GM21717 (cell line): ENCODE measurements around the gene ZBTB42.

Experiments
- ATAC-seq: cut with Tn5 transposase; IDR thresholded peaks from one replicate; pipeline ENCODE4 v1.9.1; 2021; ENCODE audit warnings: mild to moderate bottlenecking, moderate library complexity; ENCODE audit not compliant: unreplicated experiment

Gene ZBTB42

DNA sequence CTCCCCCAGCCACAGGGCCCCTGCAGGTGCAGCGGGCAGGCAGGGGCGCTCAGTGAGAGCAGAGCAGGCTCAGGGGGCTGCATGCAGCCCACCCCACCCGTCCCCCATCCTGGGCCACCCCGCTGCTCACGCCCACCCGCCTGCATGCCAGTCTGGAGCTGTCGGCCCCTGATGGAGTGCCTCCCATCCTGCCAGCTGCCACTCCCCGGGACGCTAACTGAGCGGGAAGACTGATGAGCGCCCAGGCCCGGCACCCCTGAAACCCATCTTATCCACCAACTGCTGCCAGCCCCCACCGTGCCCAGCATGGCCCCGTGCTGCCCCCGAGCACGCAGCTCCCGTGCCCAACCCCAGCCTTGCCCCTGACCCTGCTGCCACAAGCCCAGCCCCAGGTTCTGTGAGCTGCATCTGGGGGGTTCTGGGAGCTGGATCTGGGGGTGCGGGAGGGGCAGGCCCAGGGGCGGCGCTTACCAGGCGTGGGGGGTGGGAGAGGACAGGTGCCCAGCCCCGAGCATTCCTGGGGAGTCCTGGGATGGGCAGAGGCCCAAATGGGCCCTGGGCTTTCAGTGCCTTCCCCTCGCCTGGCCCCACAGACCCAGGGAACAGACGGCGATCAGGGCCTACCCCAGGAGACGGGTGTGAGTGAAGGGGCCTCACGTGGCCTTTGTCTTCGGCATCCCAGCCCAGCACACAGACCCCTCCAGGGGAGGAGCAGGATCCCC is 18.7 kb upstream of the ZBTB42 start:
- no peak for ATAC-seq

DNA sequence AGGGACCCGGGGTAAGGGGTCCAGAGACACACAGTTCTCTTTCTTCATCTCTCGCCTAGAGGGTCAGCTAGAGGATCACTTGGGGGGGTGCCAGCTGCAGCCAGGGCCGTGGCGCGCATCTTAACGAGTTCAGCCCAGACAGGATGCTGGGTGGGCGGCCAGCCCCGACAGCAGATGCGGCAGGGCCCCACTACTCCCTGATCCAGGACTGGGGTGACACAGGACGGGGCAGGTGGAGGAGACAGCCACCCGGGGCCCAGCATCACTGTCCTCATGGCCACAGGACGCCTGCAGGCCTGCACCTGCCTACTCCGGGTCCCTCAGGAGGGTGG is 18.1 kb upstream of the ZBTB42 start:
- no peak for ATAC-seq

DNA sequence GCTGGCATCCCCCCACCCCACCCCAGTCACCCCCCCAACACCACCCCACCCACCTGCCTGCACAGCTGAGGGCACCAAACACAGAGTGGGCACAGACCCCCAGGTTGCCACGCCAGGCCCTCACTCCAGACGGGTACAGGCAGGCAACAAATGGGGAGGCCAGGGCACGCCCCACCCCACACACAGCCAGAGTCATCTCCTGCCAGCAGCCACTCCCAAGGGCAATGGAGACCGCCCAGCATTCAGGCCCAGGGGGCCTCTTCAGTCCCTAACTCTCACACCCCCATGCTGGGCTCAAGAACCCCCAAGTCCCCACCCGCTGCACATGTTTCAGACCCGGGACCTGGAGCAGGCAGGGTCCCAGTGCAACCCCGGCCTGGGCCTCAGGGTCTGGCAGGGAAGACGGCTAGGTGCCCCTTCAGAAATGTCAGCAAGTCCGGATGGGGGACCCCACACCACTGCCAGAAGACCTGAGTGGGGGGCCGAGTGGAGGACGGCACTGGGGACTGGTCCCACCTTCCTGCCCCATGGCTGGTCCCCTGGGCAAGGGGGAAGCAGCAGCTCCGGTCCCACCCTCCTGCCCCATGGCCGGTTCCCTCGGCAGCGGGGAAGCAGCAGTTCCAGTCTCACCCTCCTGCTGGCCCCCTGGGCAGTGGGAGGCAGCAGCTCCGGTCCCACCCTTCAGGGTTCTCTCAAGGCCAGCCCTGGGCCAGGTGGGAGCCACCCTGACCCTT is 17.2 kb upstream of the ZBTB42 start:
- no peak for ATAC-seq

DNA sequence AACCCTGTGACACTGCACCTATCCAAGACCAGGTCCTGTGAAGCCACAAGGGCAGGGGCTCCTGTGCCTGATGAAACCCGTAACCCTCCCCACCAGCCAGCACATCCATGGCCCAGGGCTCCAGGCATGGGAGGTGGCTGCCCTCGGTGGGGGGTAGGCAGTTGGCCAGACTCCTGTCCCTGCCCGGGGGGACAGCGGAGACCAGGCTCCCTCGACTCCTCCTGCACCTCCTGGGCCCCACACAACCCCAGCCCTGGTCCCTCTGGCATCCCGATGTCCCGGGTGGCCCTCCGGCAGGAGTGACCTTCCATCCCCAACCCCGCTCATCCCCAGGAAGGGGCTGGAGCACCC is 16.7 kb upstream of the ZBTB42 start:
- no peak for ATAC-seq

- ATAC-seq, result no peak
Measured at GRCh38 chr14:104784846-104785707, 15.8 kb upstream of the ZBTB42 start.

- no peak for ATAC-seq
Measured at GRCh38 chr14:104785708-104786080, 15.2 kb upstream of the ZBTB42 start.

DNA sequence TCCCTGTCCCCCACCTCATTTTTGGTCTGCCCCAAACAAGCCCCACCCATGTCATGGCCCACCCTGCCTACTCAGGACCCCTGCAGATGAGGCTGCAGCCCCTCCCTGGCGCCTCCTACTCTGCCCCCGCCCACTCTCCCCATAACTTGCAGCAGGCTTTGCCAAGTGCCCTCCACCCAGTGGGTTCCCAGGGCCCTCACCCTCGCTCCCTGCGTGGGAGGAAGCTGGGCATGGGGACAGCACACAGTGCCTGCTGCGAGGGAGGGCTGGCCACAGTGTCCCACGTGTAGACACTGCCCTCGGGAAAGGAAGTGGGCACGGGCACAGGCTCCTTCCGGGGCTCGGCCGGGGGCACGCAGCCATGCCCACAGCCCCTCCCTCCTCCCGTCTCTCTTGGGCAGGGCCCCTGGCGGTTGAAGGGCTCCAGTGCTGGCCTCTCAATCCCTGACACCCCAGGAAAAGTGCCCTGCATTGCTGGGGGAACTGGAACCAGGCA is 14.8 kb upstream of the ZBTB42 start:
- ATAC-seq, result no peak

DNA sequence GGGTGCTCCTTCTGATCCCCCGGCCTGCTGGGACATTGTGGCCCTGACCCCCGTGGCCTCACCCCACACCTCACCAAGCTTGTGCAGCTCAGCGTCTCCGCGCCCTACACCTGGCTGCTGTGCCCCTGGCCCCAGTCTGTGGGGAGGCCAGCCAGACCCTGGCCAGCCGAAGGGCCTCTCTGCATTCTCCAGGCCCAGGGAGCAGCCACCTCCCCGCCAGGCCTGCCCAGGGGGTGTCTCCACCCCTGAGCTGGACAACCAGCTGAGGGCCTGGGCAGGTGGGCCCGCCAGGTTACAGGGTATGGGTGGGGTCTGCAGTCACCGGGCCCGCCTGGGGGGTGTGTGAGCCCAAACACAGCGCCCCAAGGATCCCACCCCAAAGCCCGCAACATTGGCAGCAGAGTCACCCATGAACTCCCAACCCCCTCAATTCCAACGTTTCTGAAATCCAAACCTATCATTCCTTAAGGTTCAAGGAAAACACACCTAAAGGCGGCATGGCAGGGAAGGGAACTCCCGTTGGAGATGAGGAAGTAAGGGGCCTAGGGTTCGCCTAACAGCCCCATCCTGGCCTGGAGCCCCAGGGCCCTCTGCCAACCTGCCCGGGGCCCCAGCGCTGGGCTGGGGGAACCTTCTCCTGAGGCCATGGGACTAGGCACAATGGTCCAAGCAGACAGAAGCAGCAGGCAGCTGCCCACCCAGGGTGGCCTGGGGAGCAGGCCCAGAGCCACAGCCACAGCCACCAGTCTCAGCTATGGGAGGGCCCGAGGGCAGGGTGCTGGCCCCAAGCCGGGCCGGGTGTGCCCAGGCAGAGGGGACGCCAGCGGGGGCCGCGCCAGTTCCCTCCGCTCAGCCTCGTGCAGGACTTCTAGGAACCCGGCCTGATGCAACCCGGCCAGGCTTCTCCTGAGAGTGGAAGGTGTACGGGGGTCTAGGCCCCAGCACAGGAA is 13.9 kb upstream of the ZBTB42 start:
- no peak for ATAC-seq

- no peak for ATAC-seq
Measured at GRCh38 chr14:104787736-104788135, 13.2 kb upstream of the ZBTB42 start.

DNA sequence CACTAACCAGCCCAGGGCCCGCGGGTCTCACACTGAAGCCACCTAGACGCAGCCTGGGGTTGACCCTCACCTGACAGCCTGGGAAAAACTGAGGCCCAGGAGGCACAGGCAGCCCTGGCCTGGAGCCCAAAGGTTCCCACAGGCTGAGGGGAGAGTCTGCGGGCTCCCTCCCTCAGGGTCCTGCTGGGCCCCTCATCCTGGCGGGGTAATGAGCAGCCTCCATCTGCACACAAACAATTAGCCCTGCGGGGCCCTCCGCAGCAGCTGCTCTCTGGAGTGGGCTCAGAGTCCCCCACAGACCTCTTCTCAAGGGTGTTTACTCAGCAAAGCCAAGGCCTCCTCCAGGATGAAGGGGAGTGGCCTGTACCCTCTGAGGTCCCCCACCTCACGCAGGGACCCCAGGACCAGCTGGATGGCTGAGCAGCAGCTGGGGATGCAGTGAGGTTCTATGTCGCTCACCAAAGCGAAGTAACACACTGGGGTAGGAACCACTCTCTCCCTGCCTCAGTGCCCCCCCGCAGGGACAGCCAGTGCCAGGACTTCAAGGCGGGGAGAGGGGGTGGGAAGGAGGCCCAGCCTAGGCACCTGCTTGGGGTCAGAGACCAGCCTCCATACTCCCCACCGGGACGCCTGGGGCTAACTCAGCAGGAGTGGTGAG is 12.6 kb upstream of the ZBTB42 start:
- ATAC-seq, result no peak

DNA sequence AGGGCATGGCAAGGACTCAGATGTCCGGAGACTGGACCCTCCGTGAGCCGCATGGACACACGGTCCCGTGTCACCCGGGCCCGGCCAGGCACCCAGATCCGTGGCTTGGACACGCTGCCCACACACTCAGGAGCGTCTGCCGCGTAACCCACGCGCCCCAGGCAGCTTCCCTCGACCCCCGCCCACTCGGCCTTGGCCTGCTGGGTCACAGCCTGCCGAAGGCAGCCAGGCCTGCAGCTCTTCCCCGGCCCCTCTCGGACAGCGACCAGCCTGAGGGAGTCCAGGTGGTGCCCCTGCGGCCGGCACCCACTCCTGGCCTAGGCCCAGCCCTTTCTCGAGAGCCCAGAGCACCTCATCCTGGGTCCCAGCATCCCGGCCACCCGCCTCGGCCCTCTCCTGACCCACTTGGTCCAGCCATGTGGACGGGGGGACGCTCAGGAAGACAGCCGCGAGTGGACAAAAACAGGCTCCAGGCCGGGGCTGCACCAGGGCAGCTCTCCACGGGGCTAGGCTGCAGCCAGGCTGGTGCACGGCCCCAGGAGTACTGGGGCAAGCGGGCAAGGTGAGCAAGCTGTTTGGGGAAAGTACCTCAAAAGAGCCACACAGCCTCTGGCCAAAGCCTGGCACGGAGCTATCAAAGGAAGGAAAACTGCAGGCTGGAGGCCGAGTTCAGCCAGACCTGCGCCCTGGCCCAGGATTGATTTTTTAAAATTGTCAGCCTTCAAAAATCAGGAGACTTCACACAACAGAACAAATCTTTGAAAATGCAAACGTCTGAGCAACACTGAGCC is 11.8 kb upstream of the ZBTB42 start:
- no peak for ATAC-seq

DNA sequence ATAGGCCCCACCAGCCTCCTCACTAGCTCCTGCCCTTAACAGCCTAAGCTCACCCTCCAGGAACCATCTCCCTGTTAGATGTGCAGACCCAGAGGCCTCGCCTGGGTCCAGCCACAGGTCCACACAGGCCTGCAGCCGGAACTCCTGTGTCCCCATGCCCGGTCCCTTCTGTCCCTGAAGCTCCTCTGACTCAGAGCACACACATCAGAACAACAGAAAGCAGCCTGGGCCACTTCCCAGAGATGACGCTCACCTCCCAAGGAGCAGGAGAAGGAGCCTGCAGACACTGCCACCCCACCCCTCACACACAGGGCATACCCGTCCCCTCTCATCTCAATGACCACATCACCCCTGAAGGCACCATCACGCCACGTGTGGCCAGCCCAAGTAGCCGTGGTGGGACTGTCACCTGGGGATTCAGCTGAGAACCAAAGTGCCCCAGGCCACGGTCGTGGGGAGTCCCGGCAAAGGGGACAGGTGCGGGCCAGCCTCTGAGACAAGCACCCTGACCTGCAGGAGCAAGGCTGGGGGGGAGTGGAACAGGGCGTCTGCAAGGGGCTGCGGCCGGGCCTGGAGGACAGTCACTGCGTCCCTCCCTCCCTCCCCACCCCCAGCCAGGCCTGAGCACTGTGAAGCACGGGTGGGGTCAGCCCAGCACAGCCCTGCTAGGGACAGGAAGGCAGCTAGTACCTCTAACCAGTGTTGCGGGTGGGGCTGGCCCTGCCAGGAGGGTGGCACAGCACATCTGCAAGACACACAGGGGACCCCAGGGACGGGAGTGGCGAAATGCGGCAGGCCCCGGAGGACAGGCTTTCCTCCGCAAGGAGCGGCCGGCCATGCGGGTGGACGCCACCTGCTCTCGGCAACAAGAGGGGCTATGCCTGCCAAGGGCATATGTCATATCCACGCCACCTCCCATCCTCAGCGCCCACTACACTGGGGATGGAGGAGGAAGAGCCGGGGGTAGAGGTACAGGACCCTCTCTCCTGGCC is 10.9 kb upstream of the ZBTB42 start:
- no peak for ATAC-seq

GRCh38 chr14:104791425-104791824 is 9.5 kb upstream of the ZBTB42 start:
- ATAC-seq, result no peak

DNA sequence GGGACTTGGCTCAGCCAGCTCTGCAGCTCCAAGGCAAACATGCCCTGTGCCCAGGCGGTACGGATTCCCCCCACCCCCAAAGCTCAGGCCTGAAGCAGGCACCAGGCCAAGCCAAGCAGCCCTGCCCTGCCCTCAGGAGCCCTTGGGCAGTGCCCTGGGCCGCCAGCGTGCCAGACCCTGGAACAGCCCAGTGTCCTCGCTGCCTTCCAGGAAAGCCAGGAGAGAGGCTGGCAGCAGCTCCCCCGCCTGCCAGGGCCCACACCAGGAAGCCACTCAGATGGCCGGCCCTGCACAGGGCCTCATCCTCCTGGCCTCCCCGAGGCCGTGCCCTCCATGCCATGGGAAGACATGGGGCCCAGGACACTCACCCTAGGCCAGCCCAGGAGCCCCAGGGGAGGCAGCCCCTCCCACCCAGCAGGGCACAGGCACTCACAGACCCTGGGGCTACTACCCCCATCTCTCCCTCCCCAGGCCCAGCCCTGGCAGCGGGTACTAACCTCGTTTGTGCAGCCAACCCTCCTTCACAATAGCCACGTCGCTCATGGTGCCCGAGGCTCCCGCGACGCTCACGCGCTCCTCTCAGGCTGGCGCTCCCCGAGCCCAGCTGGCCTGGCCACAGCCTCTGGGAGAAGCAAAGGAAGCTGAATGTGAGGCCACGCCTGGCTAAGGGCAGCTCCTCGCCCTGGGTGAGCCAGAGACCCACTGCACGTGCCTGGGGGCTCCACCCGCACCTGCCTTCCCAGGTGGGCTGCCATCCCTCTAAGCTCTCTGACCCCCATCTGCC is 8.6 kb upstream of the ZBTB42 start:
- no peak for ATAC-seq

GRCh38 chr14:104792945-104793702 is 7.8 kb upstream of the ZBTB42 start:
- no peak for ATAC-seq

- no peak for ATAC-seq
Measured at GRCh38 chr14:104793703-104793959, 7.3 kb upstream of the ZBTB42 start.

GRCh38 chr14:104794099-104794498 is 6.8 kb upstream of the ZBTB42 start:
- no peak for ATAC-seq
